Panc1 (cell line): Measurements from ENCODE around the gene LRMDA. TPM values are rescaled to one million over a fixed set of nuclear protein-coding genes. Genes with fewer than 3 reads are reported as not detected.

Experiments
- ATAC-seq: fragments of 200-7000 bp; cut with Tn5 transposase; 2 replicates; pipeline ENCODE4 v1.9.1; 2020; ENCODE audit warnings: mild to moderate bottlenecking, moderate library complexity
- BruUV-seq: library from RNA; stranded (reverse); fragments of 400-500 nt; replicated peaks from 2 replicates; lab custom pipeline; 2021; lab: Mats Ljungman, UMichigan
- CTCF ChIA-PET: fragments of 300-600 bp; sonication (Branson Sonifier 250); formaldehyde crosslinking; loops from one replicate; lab custom pipeline; 2022; ENCODE audit warnings: antibody characterized with exemption; lab: Charles Lee
- POLR2A ChIA-PET: fragments of 300-600 bp; sonication (Branson Sonifier 250); formaldehyde crosslinking; loops from one replicate; lab custom pipeline; 2022; ENCODE audit warnings: antibody characterized with exemption; lab: Charles Lee
- DNase-seq: peaks from one replicate; pipeline ENCODE4 v3.0.0-alpha.2; 2010; ENCODE audit warnings: low read depth, low spot score
- H3K27ac ChIP-seq: 2 replicates; pipeline ENCODE4 v1.5.1; 2011; ENCODE audit warnings: mild to moderate bottlenecking, low read length, inconsistent platforms
- H3K27me3 ChIP-seq: fragments of 200-500 bp; sonication (Bioruptor generic); 2 replicates; pipeline ENCODE4 v1.6.0; 2014; ENCODE audit warnings: low read length, inconsistent platforms; ENCODE audit not compliant: control insufficient read depth, insufficient read depth
- H3K36me3 ChIP-seq: fragments of 200-500 bp; sonication (Bioruptor generic); 2 replicates; pipeline ENCODE4 v1.5.1; 2014; ENCODE audit warnings: inconsistent platforms, mild to moderate bottlenecking, low read length, moderate library complexity; ENCODE audit not compliant: control insufficient read depth, insufficient read depth
- H3K4me1 ChIP-seq: 2 replicates; pipeline ENCODE4 v1.5.1; 2011; ENCODE audit warnings: inconsistent platforms, mild to moderate bottlenecking, low read length, moderate library complexity; ENCODE audit not compliant: control insufficient read depth, insufficient read depth
- H3K4me3 ChIP-seq, 2 experiments: 2 replicates each; pipeline ENCODE4 v1.5.1; 2011 to 2012; ENCODE audit warnings: low read depth in 2 of 2, low read length in 2 of 2, mild to moderate bottlenecking in 2 of 2, inconsistent platforms in 1 of 2, moderate library complexity in 1 of 2
- H3K9me3 ChIP-seq: fragments of 200-500 bp; sonication (Bioruptor generic); 2 replicates; pipeline ENCODE4 v1.5.1; 2014; ENCODE audit warnings: low read depth, mild to moderate bottlenecking, inconsistent platforms, low read length, moderate library complexity; ENCODE audit not compliant: control insufficient read depth, insufficient read depth
- POLR2AphosphoS5 ChIP-seq: IDR thresholded peaks from 2 replicates; pipeline ENCODE4 v1.6.1; 2012; ENCODE audit warnings: mild to moderate bottlenecking, low read depth, low read length, moderate library complexity
- SIN3A ChIP-seq: IDR thresholded peaks from 2 replicates; pipeline ENCODE4 v1.6.1; 2012; ENCODE audit warnings: low read depth, mild to moderate bottlenecking, low read length, moderate library complexity, borderline replicate concordance; ENCODE audit not compliant: insufficient read depth
- TCF7L2 ChIP-seq: IDR thresholded peaks from 2 replicates; pipeline ENCODE4 v1.6.1; 2011; ENCODE audit warnings: mild to moderate bottlenecking, low read depth, low read length, inconsistent platforms
- in situ Hi-C: cut with HindIII; loops from 2 replicates; pipeline ENCODE4 v1.10.0; 2016; ENCODE audit warnings: low sequenced_read_pairs, low pct_unique_long_range_greater_than_20kb
- intact Hi-C: fragments of 100-400 bp; cut with micrococcal nuclease; formaldehyde crosslinking; loops from one replicate; pipeline ENCODE4 v1.10.0; 2022; ENCODE audit not compliant: unreplicated experiment
- total RNA-seq: library from RNA; stranded (reverse); gene quantifications from one replicate; pipeline ENCODE4 v1.2.1, GENCODE V29; 2021; ENCODE audit not compliant: unreplicated experiment
- TF ChIP-seq, protein P1 (sequence below): fragments of 450-650 bp; IDR thresholded peaks from 2 replicates; pipeline ENCODE4 v1.5.1; 2017; ENCODE audit warnings: mild to moderate bottlenecking
- TF ChIP-seq, protein P2 (sequence below), 2 experiments: IDR thresholded peaks; 2 replicates each; pipeline ENCODE4 v1.6.1; 2011 to 2012; ENCODE audit warnings: low read depth in 2 of 2, control low read depth in 1 of 2, low read length in 1 of 2, mild to moderate bottlenecking in 1 of 2, moderate library complexity in 1 of 2; ENCODE audit not compliant: insufficient read depth in 1 of 2

Gene LRMDA
- total RNA-seq, 1 experiment from 2014 or later = 1.2 TPM

GRCh38 chr10:76319661-76320060, 888.2 kb downstream of the LRMDA start:
- ChIA-PET CTCF (no interaction called here), POLR2A (no interaction called here)
- Histone ChIP-seq H3K4me1 (no peaks in the 10 kb centered on the region), H3K36me3 (no peaks in the 10 kb centered on the region), H3K27me3 (peaks cover 4% of the 10 kb centered on the region; the same call in 1 of the 2 replicates), H3K27ac (no peak overlapping the region), H3K9me3 (no peaks in the 10 kb centered on the region), H3K4me3 (no peak overlapping the region)
- TF ChIP-seq, protein P1, sequence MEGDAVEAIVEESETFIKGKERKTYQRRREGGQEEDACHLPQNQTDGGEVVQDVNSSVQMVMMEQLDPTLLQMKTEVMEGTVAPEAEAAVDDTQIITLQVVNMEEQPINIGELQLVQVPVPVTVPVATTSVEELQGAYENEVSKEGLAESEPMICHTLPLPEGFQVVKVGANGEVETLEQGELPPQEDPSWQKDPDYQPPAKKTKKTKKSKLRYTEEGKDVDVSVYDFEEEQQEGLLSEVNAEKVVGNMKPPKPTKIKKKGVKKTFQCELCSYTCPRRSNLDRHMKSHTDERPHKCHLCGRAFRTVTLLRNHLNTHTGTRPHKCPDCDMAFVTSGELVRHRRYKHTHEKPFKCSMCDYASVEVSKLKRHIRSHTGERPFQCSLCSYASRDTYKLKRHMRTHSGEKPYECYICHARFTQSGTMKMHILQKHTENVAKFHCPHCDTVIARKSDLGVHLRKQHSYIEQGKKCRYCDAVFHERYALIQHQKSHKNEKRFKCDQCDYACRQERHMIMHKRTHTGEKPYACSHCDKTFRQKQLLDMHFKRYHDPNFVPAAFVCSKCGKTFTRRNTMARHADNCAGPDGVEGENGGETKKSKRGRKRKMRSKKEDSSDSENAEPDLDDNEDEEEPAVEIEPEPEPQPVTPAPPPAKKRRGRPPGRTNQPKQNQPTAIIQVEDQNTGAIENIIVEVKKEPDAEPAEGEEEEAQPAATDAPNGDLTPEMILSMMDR = no peak
- TF ChIP-seq SIN3A = no peak
- TF ChIP-seq TCF7L2 = no peak
- TF ChIP-seq, protein P2, sequence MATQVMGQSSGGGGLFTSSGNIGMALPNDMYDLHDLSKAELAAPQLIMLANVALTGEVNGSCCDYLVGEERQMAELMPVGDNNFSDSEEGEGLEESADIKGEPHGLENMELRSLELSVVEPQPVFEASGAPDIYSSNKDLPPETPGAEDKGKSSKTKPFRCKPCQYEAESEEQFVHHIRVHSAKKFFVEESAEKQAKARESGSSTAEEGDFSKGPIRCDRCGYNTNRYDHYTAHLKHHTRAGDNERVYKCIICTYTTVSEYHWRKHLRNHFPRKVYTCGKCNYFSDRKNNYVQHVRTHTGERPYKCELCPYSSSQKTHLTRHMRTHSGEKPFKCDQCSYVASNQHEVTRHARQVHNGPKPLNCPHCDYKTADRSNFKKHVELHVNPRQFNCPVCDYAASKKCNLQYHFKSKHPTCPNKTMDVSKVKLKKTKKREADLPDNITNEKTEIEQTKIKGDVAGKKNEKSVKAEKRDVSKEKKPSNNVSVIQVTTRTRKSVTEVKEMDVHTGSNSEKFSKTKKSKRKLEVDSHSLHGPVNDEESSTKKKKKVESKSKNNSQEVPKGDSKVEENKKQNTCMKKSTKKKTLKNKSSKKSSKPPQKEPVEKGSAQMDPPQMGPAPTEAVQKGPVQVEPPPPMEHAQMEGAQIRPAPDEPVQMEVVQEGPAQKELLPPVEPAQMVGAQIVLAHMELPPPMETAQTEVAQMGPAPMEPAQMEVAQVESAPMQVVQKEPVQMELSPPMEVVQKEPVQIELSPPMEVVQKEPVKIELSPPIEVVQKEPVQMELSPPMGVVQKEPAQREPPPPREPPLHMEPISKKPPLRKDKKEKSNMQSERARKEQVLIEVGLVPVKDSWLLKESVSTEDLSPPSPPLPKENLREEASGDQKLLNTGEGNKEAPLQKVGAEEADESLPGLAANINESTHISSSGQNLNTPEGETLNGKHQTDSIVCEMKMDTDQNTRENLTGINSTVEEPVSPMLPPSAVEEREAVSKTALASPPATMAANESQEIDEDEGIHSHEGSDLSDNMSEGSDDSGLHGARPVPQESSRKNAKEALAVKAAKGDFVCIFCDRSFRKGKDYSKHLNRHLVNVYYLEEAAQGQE (IDR thresholded peaks at IDR 0.05; ENCODE audit: insufficient read depth in 1 of 2, low read depth in 2 of 2, low read length in 1 of 2) = no peak
- TF ChIP-seq POLR2AphosphoS5 = no peak
- ATAC-seq (no peak), DNase-seq (no peak)
- intact Hi-C loops = no loop called here
- in situ Hi-C loops = no loop called here
- BruUV-seq = no TSS peak

DNA sequence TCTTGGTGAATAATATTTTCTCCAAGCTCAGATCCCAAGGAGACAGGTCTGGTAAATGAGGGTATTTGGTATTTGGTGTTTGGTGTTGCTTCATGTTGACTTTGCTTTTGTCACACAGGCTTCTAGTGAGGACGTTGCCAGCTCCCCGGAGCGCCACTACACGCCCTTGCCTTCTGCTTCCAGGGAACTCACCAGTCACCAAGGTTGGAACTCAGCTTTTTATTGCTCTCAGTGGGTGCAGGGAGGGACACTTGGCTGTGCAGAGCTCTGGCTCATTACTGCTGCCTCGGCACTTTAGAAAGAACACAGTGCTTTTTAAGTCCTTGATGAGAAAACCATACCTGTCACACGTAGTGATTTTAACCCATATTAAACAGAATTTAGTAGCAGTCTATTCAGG, 892.9 kb downstream of the LRMDA start:
- POLR2A ChIA-PET = no interaction called here
- ATAC-seq (no peak), DNase-seq (no peak)
- Histone ChIP-seq H3K36me3 (no peaks in the 10 kb centered on the region), H3K4me1 (no peaks in the 10 kb centered on the region), H3K9me3 (no peaks in the 10 kb centered on the region), H3K4me3 (no peak overlapping the region), H3K27ac (no peak overlapping the region), H3K27me3 (peaks cover 5% of the 10 kb centered on the region; the same call in 1 of the 2 replicates)
- TF ChIP-seq, protein P1 = no peak
- TF ChIP-seq TCF7L2 = no peak
- CTCF ChIA-PET = no interaction called here
- in situ Hi-C loops (no loop called here), intact Hi-C loops (no loop called here)
- no TSS peak for BruUV-seq
